ENCODE results near the gene MIEF1.

MIEF1 gene

GRCh38 chr22:39453765-39454378, 48.2 kb upstream of the MIEF1 start (continued):
- TF ChIP-seq POU6F1 (CRISPR knock-in tag; IDR thresholded peaks at IDR 0.05; ENCODE audit: borderline replicate concordance, low read depth), result no peak
- TF ChIP-seq ZNF8 (CRISPR knock-in tag; IDR thresholded peaks at IDR 0.05), result no peak

GRCh38 chr22:39454385-39454871, 47.7 kb upstream of the MIEF1 start:
- no peak for ATAC-seq
- TF ChIP-seq TSHZ2 (CRISPR knock-in tag; IDR thresholded peaks at IDR 0.05), result no peak
- TF ChIP-seq SNAI2 (CRISPR knock-in tag; IDR thresholded peaks at IDR 0.05), result no peak
- no peak for TF ChIP-seq ZC3H10 (CRISPR knock-in tag; IDR thresholded peaks at IDR 0.05)
- no peak for TF ChIP-seq PATZ1 (CRISPR knock-in tag; IDR thresholded peaks at IDR 0.05; ENCODE audit: borderline replicate concordance)
- TF ChIP-seq POU6F1 (CRISPR knock-in tag; IDR thresholded peaks at IDR 0.05; ENCODE audit: borderline replicate concordance, low read depth), result no peak
- TF ChIP-seq CREB5 (CRISPR knock-in tag; IDR thresholded peaks at IDR 0.05; ENCODE audit: low read depth), result no peak
- TF ChIP-seq ISL1 (CRISPR knock-in tag; IDR thresholded peaks at IDR 0.05), result no peak
- TF ChIP-seq ZNF565 (CRISPR knock-in tag; conservative IDR thresholded peaks at IDR 0.05; ENCODE audit: low read depth), result no peak
- TF ChIP-seq ZNF70 (CRISPR knock-in tag; IDR thresholded peaks at IDR 0.05), result no peak
- TF ChIP-seq BACH2 (CRISPR knock-in tag; IDR thresholded peaks at IDR 0.05; ENCODE audit: borderline replicate concordance), result no peak
- no peak for TF ChIP-seq ESRRG (CRISPR knock-in tag; IDR thresholded peaks at IDR 0.05)
- TF ChIP-seq ZFP30 (CRISPR knock-in tag; IDR thresholded peaks at IDR 0.05), result no peak
- TF ChIP-seq ZNF8 (CRISPR knock-in tag; IDR thresholded peaks at IDR 0.05), result no peak
- TF ChIP-seq CSDC2 (CRISPR knock-in tag; IDR thresholded peaks at IDR 0.05), result no peak
- no peak for TF ChIP-seq ZFP3 (CRISPR knock-in tag; IDR thresholded peaks at IDR 0.05)
- TF ChIP-seq TCF4 (CRISPR knock-in tag; IDR thresholded peaks at IDR 0.05; ENCODE audit: borderline replicate concordance), result no peak
- TF ChIP-seq OSR1 (CRISPR knock-in tag; IDR thresholded peaks at IDR 0.05), result no peak
- TF ChIP-seq ARNTL (CRISPR knock-in tag; IDR thresholded peaks at IDR 0.05; ENCODE audit: borderline replicate concordance, low read depth), result no peak
- TF ChIP-seq TOX (CRISPR knock-in tag; IDR thresholded peaks at IDR 0.05; ENCODE audit: borderline replicate concordance), result no peak

GRCh38 chr22:39456522-39457197, 45.4 kb upstream of the MIEF1 start, which contains the start of gene MGAT3:
Gene MGAT3 (plus strand): TSS chr22:39457012. CDS start chr22:39487348, 30,336 bp downstream.
- ATAC-seq, result no peak
- TF ChIP-seq ZNF8 (CRISPR knock-in tag; IDR thresholded peaks at IDR 0.05) (no peak), SNAI2 (CRISPR knock-in tag; IDR thresholded peaks at IDR 0.05) (no peak), TOX (CRISPR knock-in tag; IDR thresholded peaks at IDR 0.05; ENCODE audit: borderline replicate concordance) (no peak), PPARA (CRISPR knock-in tag; IDR thresholded peaks at IDR 0.05; ENCODE audit: borderline replicate concordance) (no peak), OSR1 (CRISPR knock-in tag; IDR thresholded peaks at IDR 0.05) (no peak), ZNF70 (CRISPR knock-in tag; IDR thresholded peaks at IDR 0.05) (no peak), PATZ1 (CRISPR knock-in tag; IDR thresholded peaks at IDR 0.05; ENCODE audit: borderline replicate concordance) (no peak), ESRRG (CRISPR knock-in tag; IDR thresholded peaks at IDR 0.05) (no peak), TCF4 (CRISPR knock-in tag; IDR thresholded peaks at IDR 0.05; ENCODE audit: borderline replicate concordance) (no peak)

Data from SK-N-SH treated with all-trans-retinoic acid at 6 μM for 48 hours (cell line).